Neutrophil (primary cell): ENCODE data around the gene LRMDA.

Experiments used
- H3K27ac ChIP-seq: fragments of 200-600 bp; sonication (generic); 2 replicates; pipeline ENCODE4 v1.5.1; 2016; ENCODE audit warnings: mild to moderate bottlenecking, moderate library complexity
- H3K27me3 ChIP-seq: fragments of 200-600 bp; sonication (generic); 2 replicates; pipeline ENCODE4 v1.6.0; 2016; ENCODE audit warnings: mild to moderate bottlenecking
- H3K36me3 ChIP-seq: fragments of 200-600 bp; sonication (generic); 2 replicates; pipeline ENCODE4 v1.5.1; 2017
- H3K4me1 ChIP-seq, 2 experiments: fragments of 200-600 bp in 1 of 2; sonication (generic) in 1 of 2; 1 replicate in 1 of 2; 2 replicates in 1 of 2; pipeline versions ENCODE4 v1.5.1 to v1.6.1; 2013 to 2016; ENCODE audit warnings: low read depth in 1 of 2, low read length in 1 of 2, mild to moderate bottlenecking in 1 of 2, moderate library complexity in 1 of 2; ENCODE audit not compliant: control insufficient read depth in 1 of 2, insufficient read depth in 1 of 2
- H3K4me3 ChIP-seq, 2 experiments: fragments of 200-600 bp in 1 of 2; sonication (generic) in 1 of 2; 1 replicate in 1 of 2; 2 replicates in 1 of 2; pipeline ENCODE4 v1.5.1; 2013 to 2016; ENCODE audit warnings: low read depth in 1 of 2, low read length in 1 of 2, mild to moderate bottlenecking in 1 of 2, moderate library complexity in 1 of 2
- H3K9me3 ChIP-seq: fragments of 200-600 bp; sonication (generic); 2 replicates; pipeline ENCODE4 v1.5.1; 2016
- TF ChIP-seq, protein P1 (sequence below): fragments of 200-600 bp; sonication (generic); IDR thresholded peaks from 2 replicates; pipeline ENCODE4 v1.5.1; 2016; ENCODE audit warnings: antibody characterized with exemption

LRMDA gene

DNA sequence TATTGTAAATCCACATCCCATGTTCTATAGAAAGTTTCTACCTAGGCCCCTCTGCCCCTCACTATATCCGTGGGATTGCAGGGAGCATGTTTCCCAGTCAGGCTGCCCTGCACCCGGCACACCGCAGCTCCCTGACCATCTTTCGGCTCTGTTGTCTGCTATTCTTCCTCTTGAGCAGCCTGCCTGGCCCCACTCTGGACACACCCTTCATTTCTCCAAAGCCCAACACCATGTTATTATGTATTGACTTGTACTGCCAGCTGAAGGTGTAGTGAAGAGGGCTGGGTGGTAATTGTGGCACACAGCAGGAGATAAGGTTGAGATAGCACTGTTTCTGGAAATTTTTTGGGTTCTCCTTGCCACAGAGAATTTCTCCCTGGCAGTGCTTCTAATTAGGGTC lies 9.8 kb downstream of the LRMDA start:
- Histone ChIP-seq H3K36me3 (peaks cover 15% of the 10 kb centered on the region), H3K9me3 (no peaks in the 10 kb centered on the region), H3K27ac (no peak overlapping the region), H3K27me3 (no peaks in the 10 kb centered on the region), H3K4me1 (no peaks in the 10 kb centered on the region), H3K4me3 (no peak overlapping the region)
- TF ChIP-seq, protein P1, sequence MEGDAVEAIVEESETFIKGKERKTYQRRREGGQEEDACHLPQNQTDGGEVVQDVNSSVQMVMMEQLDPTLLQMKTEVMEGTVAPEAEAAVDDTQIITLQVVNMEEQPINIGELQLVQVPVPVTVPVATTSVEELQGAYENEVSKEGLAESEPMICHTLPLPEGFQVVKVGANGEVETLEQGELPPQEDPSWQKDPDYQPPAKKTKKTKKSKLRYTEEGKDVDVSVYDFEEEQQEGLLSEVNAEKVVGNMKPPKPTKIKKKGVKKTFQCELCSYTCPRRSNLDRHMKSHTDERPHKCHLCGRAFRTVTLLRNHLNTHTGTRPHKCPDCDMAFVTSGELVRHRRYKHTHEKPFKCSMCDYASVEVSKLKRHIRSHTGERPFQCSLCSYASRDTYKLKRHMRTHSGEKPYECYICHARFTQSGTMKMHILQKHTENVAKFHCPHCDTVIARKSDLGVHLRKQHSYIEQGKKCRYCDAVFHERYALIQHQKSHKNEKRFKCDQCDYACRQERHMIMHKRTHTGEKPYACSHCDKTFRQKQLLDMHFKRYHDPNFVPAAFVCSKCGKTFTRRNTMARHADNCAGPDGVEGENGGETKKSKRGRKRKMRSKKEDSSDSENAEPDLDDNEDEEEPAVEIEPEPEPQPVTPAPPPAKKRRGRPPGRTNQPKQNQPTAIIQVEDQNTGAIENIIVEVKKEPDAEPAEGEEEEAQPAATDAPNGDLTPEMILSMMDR = no peak

DNA sequence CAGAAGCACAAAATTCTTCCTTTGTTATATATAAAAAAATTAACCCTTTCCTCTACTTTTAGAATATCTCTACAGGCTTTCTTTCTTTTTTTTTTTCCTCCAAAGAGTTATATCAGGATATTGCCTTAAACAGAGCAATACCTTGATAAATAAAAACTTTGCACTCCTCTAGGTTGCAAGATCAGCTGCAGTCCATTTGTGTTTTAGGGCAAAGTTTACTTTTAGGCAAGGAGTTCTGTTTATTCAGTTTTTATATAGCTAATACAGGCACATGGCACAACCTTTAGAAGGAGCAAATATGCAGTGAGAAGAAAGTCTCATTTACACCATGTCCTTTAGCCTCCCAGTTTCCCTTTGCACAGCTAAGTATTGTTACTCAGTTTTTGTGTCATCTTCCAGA lies 10.3 kb downstream of the LRMDA start:
- Histone ChIP-seq H3K9me3 (no peaks in the 10 kb centered on the region), H3K27ac (no peak overlapping the region)

DNA sequence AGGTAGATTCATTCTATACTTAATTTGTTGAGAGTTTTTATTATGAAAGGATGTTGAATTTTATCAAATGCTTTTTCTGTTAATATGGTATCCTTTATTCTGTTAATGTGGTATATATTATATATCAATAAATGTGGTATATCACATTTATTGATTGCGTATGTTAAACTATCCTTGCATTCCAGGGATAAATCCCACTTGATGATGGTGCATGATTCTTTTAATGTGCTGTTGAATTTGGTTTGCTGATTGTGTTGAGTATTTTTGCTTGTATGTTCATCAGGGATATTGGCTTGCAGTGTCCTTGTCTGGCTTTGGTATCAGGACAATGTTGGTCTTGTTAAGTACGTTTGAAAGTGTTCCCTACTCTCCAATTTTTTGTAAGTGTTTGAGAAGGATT lies 11.9 kb downstream of the LRMDA start:
- no peaks in the 10 kb centered on the region for H3K4me1 ChIP-seq
- no peaks in the 10 kb centered on the region for H3K27me3 ChIP-seq
- H3K27ac ChIP-seq = no peak overlapping the region
- no peaks in the 10 kb centered on the region for H3K9me3 ChIP-seq
- H3K36me3 ChIP-seq = peaks cover 13% of the 10 kb centered on the region
- H3K4me3 ChIP-seq = no peak overlapping the region
- TF ChIP-seq, protein P1 = no peak

More for the DNA sequence above, 10.3 kb downstream of the LRMDA start:
- Histone ChIP-seq H3K36me3 (peaks cover 15% of the 10 kb centered on the region), H3K4me1 (no peaks in the 10 kb centered on the region), H3K27me3 (no peaks in the 10 kb centered on the region), H3K4me3 (no peak overlapping the region)
- TF ChIP-seq, protein P1 = no peak

DNA sequence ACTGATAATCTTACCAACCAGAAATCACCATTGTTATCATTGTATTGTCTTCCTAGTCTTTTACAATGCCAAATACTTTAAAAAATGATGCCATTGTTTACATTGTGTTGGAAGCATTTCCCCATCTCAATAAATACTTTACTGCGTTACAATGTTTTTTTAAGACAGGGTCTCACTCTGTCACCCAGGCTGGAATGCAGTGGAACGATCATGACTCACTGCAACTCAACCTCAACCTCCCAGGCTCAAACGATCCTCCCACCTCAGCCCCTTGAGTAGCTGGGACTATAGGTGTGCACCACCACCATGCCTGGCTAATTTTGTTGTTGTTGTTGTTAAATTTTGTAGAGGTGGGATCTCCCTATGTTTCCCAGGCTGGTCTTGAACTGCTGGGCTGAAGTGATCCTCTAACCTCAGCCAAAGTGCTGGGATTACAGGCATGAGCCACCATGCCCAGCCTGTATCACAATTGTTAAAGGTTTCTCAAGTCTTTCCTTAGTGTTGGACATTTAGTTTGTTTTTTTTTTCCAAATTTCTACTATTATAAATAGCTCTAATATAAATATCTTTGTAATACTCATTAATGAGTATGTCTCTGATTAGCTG lies 13.5 kb downstream of the LRMDA start:
- H3K27me3 ChIP-seq = no peaks in the 10 kb centered on the region
- H3K4me3 ChIP-seq = no peak overlapping the region
- no peaks in the 10 kb centered on the region for H3K4me1 ChIP-seq
- no peak overlapping the region for H3K27ac ChIP-seq
- no peaks in the 10 kb centered on the region for H3K36me3 ChIP-seq
- no peaks in the 10 kb centered on the region for H3K9me3 ChIP-seq
- TF ChIP-seq, protein P1 = no peak

DNA sequence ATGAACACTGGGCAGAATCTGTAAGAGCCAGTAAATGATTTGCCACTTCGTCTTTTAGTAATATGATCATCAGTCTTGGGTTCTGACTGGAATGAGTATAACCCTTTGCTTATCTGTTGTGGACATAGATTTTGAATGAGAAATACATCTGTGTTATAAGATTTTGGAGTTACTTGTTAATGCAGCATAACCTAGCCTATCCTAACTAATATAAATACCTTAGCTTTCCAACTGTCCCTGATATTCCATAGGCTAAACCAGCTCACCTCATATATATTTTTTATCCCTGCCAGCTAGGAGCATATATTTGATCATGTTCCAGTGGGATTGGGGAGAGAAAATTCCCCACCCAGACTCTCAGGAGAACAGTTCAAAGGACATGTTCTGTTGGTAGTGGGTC lies 15.1 kb downstream of the LRMDA start:
- no peaks in the 10 kb centered on the region for H3K36me3 ChIP-seq
- no peak overlapping the region for H3K4me3 ChIP-seq
- H3K4me1 ChIP-seq = no peaks in the 10 kb centered on the region
- H3K27ac ChIP-seq = no peak overlapping the region
- TF ChIP-seq, protein P1 = no peak
- no peaks in the 10 kb centered on the region for H3K27me3 ChIP-seq
- no peaks in the 10 kb centered on the region for H3K9me3 ChIP-seq
